Retinal pigment epithelial cell (primary cell): ENCODE data around the gene ANTXR2.

Experiments used
- DNase-seq: peaks from one replicate; pipeline ENCODE4 v3.0.0-alpha.2; 2010; ENCODE audit warnings: low read depth
- H3K4me3 ChIP-seq: 2 replicates; pipeline ENCODE4 v1.5.1; 2011; ENCODE audit warnings: mild to moderate bottlenecking, low read length, control low read depth, moderate library complexity
- CTCF ChIP-seq: conservative IDR thresholded peaks from 2 replicates; pipeline ENCODE4 v1.5.1; 2011; ENCODE audit warnings: low read depth, low read length, control low read depth, inconsistent platforms

Gene ANTXR2

DNA sequence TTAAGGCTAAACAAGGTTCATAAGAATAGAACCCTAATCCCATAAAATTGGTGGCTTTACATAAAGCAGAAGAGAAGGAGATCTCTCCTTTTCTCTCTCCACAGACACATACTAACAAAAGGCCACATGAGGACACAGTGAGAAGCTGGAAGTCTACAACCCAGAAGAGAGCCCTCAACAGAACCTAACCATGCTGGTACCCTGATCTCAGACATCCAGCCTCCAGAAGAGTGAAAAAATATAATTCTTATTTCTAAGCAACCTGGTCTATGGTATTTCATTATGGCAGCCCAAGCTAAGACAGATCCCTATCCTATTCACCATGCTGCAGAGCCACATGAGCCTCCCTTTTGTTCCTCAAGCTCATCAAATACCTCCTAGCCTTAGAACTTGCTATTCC is 195.5 kb downstream of the ANTXR2 start:
- no peak overlapping the region for H3K4me3 ChIP-seq
- TF ChIP-seq CTCF = no peak
- no peak for DNase-seq

GRCh38 chr4:79875344-79875899 is 197.6 kb downstream of the ANTXR2 start:
- H3K4me3 ChIP-seq = no peak overlapping the region
- no peak for TF ChIP-seq CTCF
- no peak for DNase-seq

GRCh38 chr4:79874197-79874596 is 198.8 kb downstream of the ANTXR2 start:
- no peak overlapping the region for H3K4me3 ChIP-seq
- TF ChIP-seq CTCF = no peak
- no peak for DNase-seq

DNA sequence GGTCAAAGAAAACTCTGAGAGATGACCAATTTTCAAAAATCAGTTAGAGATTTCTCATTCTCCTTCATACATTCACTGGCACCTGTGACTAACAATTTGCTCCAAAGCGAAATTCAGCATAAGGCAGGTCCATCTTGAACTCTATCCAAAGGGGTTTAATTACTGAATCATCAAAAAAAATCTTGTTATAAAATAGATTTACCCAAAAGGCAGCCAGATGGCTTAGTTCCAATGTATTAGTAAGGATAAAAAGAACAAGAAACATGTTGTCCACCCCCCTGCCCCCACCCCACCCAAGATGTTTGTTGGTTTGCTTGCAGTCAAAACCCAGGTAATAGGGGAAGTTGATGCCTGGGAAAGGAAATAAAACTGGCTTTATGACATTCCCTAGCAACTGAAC is 200.3 kb downstream of the ANTXR2 start:
- no peak overlapping the region for H3K4me3 ChIP-seq

DNA sequence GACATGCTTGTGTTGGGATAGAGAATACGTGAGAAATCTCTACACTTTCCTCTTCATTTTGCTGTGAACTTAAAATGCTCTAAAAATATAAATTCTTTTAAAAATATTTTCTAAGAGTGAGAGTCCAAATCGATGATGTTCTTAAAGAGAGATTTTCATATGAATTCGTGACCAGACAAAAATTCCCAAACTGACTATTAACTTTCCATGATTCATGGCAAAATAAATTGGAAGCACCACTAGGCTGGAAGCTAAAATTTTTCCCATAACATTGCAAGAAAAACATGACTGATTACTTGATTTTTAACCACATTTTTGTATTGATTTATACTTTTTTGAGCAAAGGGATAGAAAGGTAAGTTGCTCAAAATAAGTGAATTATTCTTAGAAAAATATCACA is 201.1 kb downstream of the ANTXR2 start:
- TF ChIP-seq CTCF = no peak
- no peak for DNase-seq
- H3K4me3 ChIP-seq = no peak overlapping the region

More for the DNA sequence above, 200.3 kb downstream of the ANTXR2 start:
- TF ChIP-seq CTCF = no peak
- DNase-seq = peak; percentile 68

GRCh38 chr4:79869597-79870237 is 203.3 kb downstream of the ANTXR2 start:
- no peak for DNase-seq
- TF ChIP-seq CTCF = no peak
- H3K4me3 ChIP-seq = no peak overlapping the region

DNA sequence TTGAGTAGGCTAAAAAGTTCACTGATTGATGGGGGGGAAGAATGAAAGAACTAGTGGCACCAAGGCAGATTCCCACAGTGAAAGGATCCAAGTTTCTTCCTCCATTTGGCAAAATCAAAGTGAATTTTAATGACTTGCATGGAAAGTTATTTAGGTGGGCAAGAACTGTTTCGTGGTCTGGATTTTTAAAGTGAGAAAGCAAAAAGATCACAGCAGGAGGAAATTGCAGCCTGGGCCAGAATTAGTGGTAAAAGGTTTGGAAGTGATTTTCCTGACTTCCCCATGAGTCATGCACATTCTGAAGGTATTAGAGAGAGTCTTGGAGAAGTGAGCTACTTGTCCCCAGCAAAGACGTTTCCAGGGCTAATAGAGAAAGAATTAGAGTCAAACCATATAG is 207.8 kb downstream of the ANTXR2 start:
- DNase-seq = peak; percentile 60
- no peak for TF ChIP-seq CTCF

More for the DNA sequence above, 207.8 kb downstream of the ANTXR2 start:
- H3K4me3 ChIP-seq = no peak overlapping the region
